ENCODE results near the gene OR51B6. TPM values are rescaled to one million over a fixed set of nuclear protein-coding genes. Genes with fewer than 3 reads are reported as not detected.
"Not testable (repeated sequence)": the region's sequence is repeated elsewhere in the genome, so short reads cannot be mapped to it uniquely, and the experiment has no call there.

The OR51B6 gene
- total and polyA plus RNA-seq, 3 donors from 2014 or later: not detected

DNA sequence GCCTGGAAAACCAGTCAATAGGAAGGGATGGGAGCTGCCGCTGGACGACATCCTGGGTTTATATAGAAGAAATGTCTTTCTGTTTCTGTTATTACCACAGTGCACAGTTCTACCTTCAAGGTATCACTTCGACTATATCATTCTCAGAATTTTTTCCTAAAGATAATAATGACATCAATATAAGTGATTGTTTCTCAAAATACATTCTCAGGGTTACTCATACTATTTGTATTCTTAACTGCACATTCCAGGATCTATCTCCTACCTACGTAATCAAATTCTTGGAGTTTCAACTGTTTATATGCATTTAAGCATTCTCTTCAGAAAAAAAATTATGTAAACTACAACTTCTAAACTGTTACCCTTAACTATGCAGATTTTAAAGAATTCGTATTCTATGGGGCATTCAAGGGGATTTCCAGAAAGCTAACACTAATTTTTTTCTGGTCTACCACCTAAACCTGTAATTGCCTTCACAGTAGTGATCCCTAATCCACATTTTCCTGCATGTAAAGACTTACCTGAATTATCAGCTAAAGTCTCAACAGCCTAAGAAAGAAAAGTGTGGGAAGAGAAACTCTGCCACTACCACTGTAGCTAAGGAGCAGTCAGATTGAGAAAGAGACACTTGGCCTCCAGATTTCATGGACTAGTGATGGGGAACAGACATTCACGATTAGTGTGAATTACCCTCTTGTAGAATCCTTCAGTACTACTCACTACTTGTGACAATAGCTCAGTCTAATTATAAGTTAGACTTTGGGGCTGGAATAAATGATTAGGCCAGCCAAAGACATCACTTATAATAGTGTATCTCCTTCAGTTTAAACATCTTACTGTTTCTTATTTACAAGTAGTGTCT lies 7.6 kb upstream of the OR51B6 start, which contains the start of gene OR51B5:
TSS of gene OR51B5 (minus strand) at position 51 of the 862 bp plus-strand sequence. CDS start at position 51, 0 bp downstream.
- H3K36me3 ChIP-seq (ENCODE audit: low read depth, missing control alignments): no peaks in the 10 kb centered on the region
- no peak within 1 kb of the TSS for H3K4me3 ChIP-seq
- WGBS, 2 donors: 80 to 90% methylated on average over 6 of the region's 6 CpGs
- intact Hi-C loops (cut with DNase I; ENCODE audit: low total_unique reads): no loop called here
- H3K27me3 ChIP-seq: no peaks in the 10 kb centered on the region
- TF ChIP-seq, protein P1, sequence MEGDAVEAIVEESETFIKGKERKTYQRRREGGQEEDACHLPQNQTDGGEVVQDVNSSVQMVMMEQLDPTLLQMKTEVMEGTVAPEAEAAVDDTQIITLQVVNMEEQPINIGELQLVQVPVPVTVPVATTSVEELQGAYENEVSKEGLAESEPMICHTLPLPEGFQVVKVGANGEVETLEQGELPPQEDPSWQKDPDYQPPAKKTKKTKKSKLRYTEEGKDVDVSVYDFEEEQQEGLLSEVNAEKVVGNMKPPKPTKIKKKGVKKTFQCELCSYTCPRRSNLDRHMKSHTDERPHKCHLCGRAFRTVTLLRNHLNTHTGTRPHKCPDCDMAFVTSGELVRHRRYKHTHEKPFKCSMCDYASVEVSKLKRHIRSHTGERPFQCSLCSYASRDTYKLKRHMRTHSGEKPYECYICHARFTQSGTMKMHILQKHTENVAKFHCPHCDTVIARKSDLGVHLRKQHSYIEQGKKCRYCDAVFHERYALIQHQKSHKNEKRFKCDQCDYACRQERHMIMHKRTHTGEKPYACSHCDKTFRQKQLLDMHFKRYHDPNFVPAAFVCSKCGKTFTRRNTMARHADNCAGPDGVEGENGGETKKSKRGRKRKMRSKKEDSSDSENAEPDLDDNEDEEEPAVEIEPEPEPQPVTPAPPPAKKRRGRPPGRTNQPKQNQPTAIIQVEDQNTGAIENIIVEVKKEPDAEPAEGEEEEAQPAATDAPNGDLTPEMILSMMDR (IDR thresholded peaks at IDR 0.05): no peak
- no peak for TF ChIP-seq POLR2A (IDR thresholded peaks at IDR 0.05)
- no peak for DNase-seq
- no peaks in the 10 kb centered on the region for H3K4me1 ChIP-seq
- no peak within 1 kb of the TSS for H3K27ac ChIP-seq
- no peaks in the 10 kb centered on the region for H3K9me3 ChIP-seq

DNA sequence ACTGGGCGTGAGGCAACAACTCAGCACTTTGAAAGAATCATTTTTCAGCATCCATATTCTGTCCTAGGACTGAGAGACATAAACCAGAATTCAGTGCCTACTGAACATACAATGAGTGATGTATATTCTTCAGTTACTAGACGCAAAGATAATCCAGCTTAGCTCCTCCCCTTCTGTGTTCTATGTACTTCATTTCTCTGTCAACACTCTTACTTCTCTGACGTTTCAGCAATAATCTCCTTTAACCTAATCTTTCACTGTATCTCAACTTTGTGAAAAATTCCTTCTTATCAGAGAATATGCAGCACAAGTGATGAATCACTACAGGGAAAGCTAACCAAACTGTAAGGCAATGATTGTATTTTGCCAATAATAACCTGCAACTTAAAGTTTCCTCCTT lies 5.5 kb upstream of the OR51B6 start:
- H3K27ac ChIP-seq: no peak overlapping the region
- no peaks in the 10 kb centered on the region for H3K27me3 ChIP-seq
- no peak for TF ChIP-seq POLR2A (IDR thresholded peaks at IDR 0.05)
- TF ChIP-seq, protein P1 (IDR thresholded peaks at IDR 0.05): no peak
- H3K36me3 ChIP-seq (ENCODE audit: low read depth, missing control alignments): no peaks in the 10 kb centered on the region
- H3K4me3 ChIP-seq: no peak overlapping the region
- intact Hi-C loops (cut with DNase I; ENCODE audit: low total_unique reads): no loop called here
- 73 to 74% methylated on average over 3 of the region's 3 CpGs for WGBS, 2 donors
- H3K4me1 ChIP-seq: no peaks in the 10 kb centered on the region
- H3K9me3 ChIP-seq: no peaks in the 10 kb centered on the region
- no peak for DNase-seq

DNA sequence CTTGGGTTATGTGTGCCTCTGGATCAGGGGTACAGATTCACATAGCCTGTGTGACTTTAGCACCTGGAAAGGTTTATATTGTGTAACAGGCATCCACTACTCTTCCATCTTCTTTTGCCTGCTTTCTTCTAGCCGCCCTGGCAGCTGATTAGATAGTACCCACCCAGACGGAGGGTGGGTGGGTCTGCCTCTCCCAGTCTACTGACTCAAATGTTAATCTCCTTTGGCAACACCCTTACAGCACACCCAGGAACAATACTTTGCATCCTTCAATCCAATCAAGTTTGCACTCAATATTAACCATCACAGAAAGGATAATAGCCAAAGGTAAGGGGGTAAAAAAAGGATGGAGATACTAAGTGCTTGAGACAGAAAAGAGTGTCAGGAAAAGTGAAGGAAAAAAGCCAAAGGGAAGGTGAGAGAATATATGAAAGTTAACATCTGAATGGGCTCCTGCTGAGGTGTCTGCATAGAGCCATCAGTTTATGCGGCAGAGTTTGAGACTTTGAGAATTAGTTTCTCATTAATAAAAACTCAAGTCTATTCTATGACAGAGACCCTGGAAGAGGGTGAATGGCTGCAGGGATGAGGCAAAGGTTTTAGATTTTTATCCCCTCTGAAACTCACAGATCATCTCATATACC lies 2.6 kb upstream of the OR51B6 start:
- no peaks in the 10 kb centered on the region for H3K4me1 ChIP-seq
- H3K4me3 ChIP-seq: no peak overlapping the region
- H3K27me3 ChIP-seq: no peaks in the 10 kb centered on the region
- 42 to 44% methylated on average over 3 of the region's 3 CpGs for WGBS, 2 donors
- no peaks in the 10 kb centered on the region for H3K36me3 ChIP-seq (ENCODE audit: low read depth, missing control alignments)
- H3K27ac ChIP-seq: no peak overlapping the region
- TF ChIP-seq POLR2A (IDR thresholded peaks at IDR 0.05): no peak
- no peak for DNase-seq
- H3K9me3 ChIP-seq: no peaks in the 10 kb centered on the region
- intact Hi-C loops (cut with DNase I; ENCODE audit: low total_unique reads): no loop called here

DNA sequence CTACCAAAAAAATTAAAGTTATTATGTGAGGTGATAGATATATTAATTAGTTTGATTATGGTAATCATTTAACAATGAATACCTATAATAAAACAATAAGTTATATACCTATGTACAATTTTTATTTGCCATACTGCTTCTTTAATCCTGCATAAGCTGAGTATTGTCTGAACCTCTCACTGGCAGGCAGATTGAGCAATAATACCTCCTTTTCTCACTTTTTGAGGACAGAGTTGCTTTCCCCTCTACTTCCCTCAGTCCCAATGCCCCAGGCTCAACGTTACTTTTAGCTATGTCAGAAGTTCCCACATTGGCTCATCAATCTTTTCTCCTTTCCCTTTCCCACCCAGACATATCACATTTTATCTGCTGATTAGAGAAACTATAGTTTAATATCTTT lies 1.8 kb upstream of the OR51B6 start:
- 31 to 65% methylated on average over 1 of the region's 1 CpG for WGBS, 2 donors
- intact Hi-C loops (cut with DNase I; ENCODE audit: low total_unique reads): no loop called here
- Histone ChIP-seq H3K4me1 (no peaks in the 10 kb centered on the region), H3K27ac (no peak overlapping the region), H3K9me3 (no peaks in the 10 kb centered on the region), H3K4me3 (no peak overlapping the region), H3K27me3 (no peaks in the 10 kb centered on the region), H3K36me3 (ENCODE audit: low read depth, missing control alignments) (no peaks in the 10 kb centered on the region)
- DNase-seq: no peak
- TF ChIP-seq, protein P1 (IDR thresholded peaks at IDR 0.05): no peak
- no peak for TF ChIP-seq POLR2A (IDR thresholded peaks at IDR 0.05)

DNA sequence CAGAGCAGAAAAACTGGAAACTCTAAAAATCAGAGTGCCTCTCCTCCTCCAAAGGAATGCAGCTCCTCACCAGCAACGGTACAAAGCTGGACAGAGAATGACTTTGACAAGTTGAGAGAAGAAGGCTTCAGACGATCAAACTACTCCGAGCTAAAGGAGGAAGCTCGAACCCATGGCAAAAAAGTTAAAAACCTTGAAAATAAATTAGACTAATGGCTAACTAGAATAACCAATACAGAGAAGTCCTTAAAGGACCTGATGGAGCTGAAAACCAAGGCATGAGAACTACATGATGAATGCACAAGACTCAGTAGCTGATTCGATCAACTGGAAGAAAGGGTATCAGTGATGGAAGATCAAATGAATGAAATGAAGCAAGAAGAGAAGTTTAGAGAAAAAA lies 4.7 kb downstream of the OR51B6 start:
- H3K9me3 ChIP-seq; H3K4me1 ChIP-seq; H3K4me3 ChIP-seq; H3K27ac ChIP-seq; DNase-seq; intact Hi-C loops (cut with DNase I; ENCODE audit: low total_unique reads); H3K36me3 ChIP-seq (ENCODE audit: low read depth, missing control alignments); H3K27me3 ChIP-seq: not testable (repeated sequence)
- 82% methylated on average over 5 of the region's 5 CpGs for WGBS, 2 donors

Data from testis (tissue), 3 donors.